ENCODE data around the gene CCDC180. TPM values are rescaled to one million over a fixed set of nuclear protein-coding genes. Genes with fewer than 3 reads are reported as not detected.

CCDC180 gene
- 0.26 to 0.58 TPM (median 0.35 TPM) in 5 replicates for total RNA-seq (2022; extraction: Qiagen RNA extraction)

GRCh38 chr9:97307500-97308163 is at the start of gene CCDC180:
Gene CCDC180 (plus strand): TSS chr9:97307659. CDS start chr9:97308064, 405 bp downstream.

Other genes with a start within 250 kb of the CCDC180 start
- gene TDRD7, start 104.4 kb downstream of the CCDC180 start, total RNA-seq (2022; extraction: Qiagen RNA extraction), result 10.9 to 14.2 TPM (median 11.6 TPM) in 5 replicates
- 1.3 to 2.0 TPM (median 1.6 TPM) in 5 replicates for gene TMOD1, start 194.0 kb downstream of the CCDC180 start, total RNA-seq (2022; extraction: Qiagen RNA extraction)